ENCODE results near the gene SLC22A31. TPM values are rescaled to one million over a fixed set of nuclear protein-coding genes. Genes with fewer than 3 reads are reported as not detected.

SLC22A31 gene
- polyA plus RNA-seq, 1 of the 3 experiments (the other 2 are of a cell fraction), result 0.07 TPM

DNA sequence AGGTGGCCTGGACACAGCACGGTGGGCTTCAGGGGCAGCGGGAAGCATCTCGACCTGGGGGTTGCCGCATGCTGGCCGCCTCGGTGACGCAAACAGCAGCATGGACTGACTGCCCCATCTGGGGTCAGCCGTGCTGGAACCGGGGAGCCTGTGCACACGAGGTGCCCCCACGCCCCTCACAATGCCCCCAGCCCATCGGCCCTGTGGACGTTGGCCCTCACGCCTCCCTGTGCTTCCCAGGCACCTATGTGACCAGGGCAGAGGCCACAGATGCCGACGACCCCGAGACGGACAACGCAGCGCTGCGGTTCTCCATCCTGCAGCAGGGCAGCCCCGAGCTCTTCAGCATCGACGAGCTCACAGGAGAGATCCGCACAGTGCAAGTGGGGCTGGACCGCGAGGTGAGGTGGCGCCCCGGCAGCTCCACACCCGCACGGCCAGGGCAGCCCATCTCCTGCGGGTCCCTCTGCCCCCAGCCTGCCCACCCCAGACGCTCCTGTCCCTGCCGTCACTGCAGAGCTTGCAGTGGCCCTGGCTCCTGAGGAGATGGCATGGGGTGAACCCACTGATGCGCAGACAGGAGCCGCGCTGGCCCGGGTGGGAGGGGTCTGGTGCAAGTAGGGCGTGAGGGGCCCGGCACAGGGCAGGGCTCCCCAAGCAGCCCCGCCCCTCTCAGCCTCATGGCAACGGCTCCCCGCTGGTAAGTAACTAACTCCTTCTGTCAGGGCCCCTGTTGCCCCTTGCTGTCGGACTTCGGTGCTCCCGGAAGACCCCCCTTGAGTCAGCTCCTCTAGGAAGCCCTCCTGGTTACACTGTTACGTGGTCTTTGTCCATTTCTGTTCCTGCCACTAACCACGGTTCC, 15.2 kb downstream of the SLC22A31 start:
- Histone ChIP-seq H3K4me1 (ENCODE audit: control insufficient read depth in 1 of 2, insufficient read depth in 2 of 2, low read depth in 1 of 2, low read length in 1 of 2) (no peaks in the 10 kb centered on the region), H4K20me1 (ENCODE audit: insufficient read depth) (peaks cover 10% of the 10 kb centered on the region; the same call in 1 of the 2 replicates), H3K9me2 (no peaks in the 10 kb centered on the region), H3K4me3 (ENCODE audit: low read depth in 2 of 2, low read length in 1 of 2) (no peak overlapping the region), H3K36me3 (replicated peaks in 1 of 2; ENCODE audit: control insufficient read depth in 1 of 2, insufficient read depth in 2 of 2, low read length in 1 of 2) (no peaks in the 10 kb centered on the region), H3F3A (replicated peaks; ENCODE audit: insufficient read depth) (peaks cover 19% of the 10 kb centered on the region), H2AFZ (ENCODE audit: low read depth) (no peak overlapping the region), H3K79me2 (ENCODE audit: insufficient read depth) (no peaks in the 10 kb centered on the region), H3K9me3 (no peaks in the 10 kb centered on the region), H3K27ac (ENCODE audit: low read depth in 2 of 2, low read length in 1 of 2) (no peak overlapping the region), H3K27me3 (ENCODE audit: insufficient read depth) (peaks cover 53% of the 10 kb centered on the region), H3K9ac (no peak overlapping the region), H3K4me2 (no peak overlapping the region)
- WGBS (ENCODE audit: low lambda C conversion rate), result 27% methylated on average over 22 of the region's 48 CpGs
- TF ChIP-seq, protein P1, sequence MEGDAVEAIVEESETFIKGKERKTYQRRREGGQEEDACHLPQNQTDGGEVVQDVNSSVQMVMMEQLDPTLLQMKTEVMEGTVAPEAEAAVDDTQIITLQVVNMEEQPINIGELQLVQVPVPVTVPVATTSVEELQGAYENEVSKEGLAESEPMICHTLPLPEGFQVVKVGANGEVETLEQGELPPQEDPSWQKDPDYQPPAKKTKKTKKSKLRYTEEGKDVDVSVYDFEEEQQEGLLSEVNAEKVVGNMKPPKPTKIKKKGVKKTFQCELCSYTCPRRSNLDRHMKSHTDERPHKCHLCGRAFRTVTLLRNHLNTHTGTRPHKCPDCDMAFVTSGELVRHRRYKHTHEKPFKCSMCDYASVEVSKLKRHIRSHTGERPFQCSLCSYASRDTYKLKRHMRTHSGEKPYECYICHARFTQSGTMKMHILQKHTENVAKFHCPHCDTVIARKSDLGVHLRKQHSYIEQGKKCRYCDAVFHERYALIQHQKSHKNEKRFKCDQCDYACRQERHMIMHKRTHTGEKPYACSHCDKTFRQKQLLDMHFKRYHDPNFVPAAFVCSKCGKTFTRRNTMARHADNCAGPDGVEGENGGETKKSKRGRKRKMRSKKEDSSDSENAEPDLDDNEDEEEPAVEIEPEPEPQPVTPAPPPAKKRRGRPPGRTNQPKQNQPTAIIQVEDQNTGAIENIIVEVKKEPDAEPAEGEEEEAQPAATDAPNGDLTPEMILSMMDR (IDR thresholded peaks at IDR 0.05), result no peak
- TF ChIP-seq SIN3A (IDR thresholded peaks at IDR 0.05; ENCODE audit: borderline replicate concordance, low read depth, low read length), result no peak
- no peak for TF ChIP-seq RCOR1 (IDR thresholded peaks at IDR 0.05; ENCODE audit: low read length)
- TF ChIP-seq, protein P2, sequence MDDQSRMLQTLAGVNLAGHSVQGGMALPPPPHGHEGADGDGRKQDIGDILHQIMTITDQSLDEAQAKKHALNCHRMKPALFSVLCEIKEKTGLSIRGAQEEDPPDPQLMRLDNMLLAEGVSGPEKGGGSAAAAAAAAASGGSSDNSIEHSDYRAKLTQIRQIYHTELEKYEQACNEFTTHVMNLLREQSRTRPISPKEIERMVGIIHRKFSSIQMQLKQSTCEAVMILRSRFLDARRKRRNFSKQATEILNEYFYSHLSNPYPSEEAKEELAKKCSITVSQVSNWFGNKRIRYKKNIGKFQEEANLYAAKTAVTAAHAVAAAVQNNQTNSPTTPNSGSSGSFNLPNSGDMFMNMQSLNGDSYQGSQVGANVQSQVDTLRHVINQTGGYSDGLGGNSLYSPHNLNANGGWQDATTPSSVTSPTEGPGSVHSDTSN (IDR thresholded peaks at IDR 0.05), result no peak
- TF ChIP-seq FOXJ3 (CRISPR knock-in tag; IDR thresholded peaks at IDR 0.05), result no peak
- no peak for TF ChIP-seq TEAD4 (IDR thresholded peaks at IDR 0.05; ENCODE audit: borderline replicate concordance, insufficient read depth)
- TF ChIP-seq, protein P3, sequence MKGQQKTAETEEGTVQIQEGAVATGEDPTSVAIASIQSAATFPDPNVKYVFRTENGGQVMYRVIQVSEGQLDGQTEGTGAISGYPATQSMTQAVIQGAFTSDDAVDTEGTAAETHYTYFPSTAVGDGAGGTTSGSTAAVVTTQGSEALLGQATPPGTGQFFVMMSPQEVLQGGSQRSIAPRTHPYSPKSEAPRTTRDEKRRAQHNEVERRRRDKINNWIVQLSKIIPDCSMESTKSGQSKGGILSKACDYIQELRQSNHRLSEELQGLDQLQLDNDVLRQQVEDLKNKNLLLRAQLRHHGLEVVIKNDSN (IDR thresholded peaks at IDR 0.05; ENCODE audit: borderline replicate concordance, low read depth), result no peak
- TF ChIP-seq POLR2AphosphoS5 (IDR thresholded peaks at IDR 0.05; ENCODE audit: low read depth, low read length), result no peak
- DNase-seq, result no peak
- CTCF ChIA-PET, result interaction anchor here (0.6 to 1.7 kb wide), 6 partner anchors 16 to 430 kb away, joined by 3 to 4 read pairs (median 3); partner anchors contain the start of genes GALNS and TRAPPC2L
- POLR2A ChIA-PET, result no interaction called here

DNA sequence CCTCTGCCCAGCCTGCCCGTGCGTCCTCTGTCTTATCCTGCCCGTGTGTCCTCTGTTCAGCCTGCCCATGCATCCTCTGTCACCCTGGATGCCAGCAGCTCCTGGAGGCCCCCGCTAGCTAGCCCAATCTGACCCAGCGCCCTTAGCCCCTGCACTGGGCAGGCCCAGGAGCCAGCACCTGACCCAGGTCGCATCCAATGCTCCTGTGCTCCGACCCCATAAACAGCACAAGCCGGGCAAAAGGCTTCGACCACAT, 15.7 kb downstream of the SLC22A31 start:
- DNase-seq, result no peak
- H4K20me1 ChIP-seq (ENCODE audit: insufficient read depth), result peaks cover 10% of the 10 kb centered on the region; the same call in 1 of the 2 replicates
- no peaks in the 10 kb centered on the region for H3K9me3 ChIP-seq
- H3F3A ChIP-seq (replicated peaks; ENCODE audit: insufficient read depth), result peaks cover 19% of the 10 kb centered on the region
- no peaks in the 10 kb centered on the region for H3K9me2 ChIP-seq
- no peaks in the 10 kb centered on the region for H3K36me3 ChIP-seq (replicated peaks in 1 of 2; ENCODE audit: control insufficient read depth in 1 of 2, insufficient read depth in 2 of 2, low read length in 1 of 2)
- H2AFZ ChIP-seq (ENCODE audit: low read depth), result no peak overlapping the region
- no peak overlapping the region for H3K4me2 ChIP-seq
- no peaks in the 10 kb centered on the region for H3K79me2 ChIP-seq (ENCODE audit: insufficient read depth)
- POLR2A ChIA-PET, result no interaction called here
- peaks cover 53% of the 10 kb centered on the region for H3K27me3 ChIP-seq (ENCODE audit: insufficient read depth)
- H3K4me1 ChIP-seq (ENCODE audit: control insufficient read depth in 1 of 2, insufficient read depth in 2 of 2, low read depth in 1 of 2, low read length in 1 of 2), result no peaks in the 10 kb centered on the region
- TF ChIP-seq SIN3A (IDR thresholded peaks at IDR 0.05; ENCODE audit: borderline replicate concordance, low read depth, low read length), result no peak
- no peak for TF ChIP-seq EP300 (IDR thresholded peaks at IDR 0.05; ENCODE audit: borderline replicate concordance in 1 of 2, low read depth in 1 of 2, low read length in 1 of 2)
- TF ChIP-seq RCOR1 (IDR thresholded peaks at IDR 0.05; ENCODE audit: low read length), result no peak
- TF ChIP-seq, protein P3 (IDR thresholded peaks at IDR 0.05; ENCODE audit: borderline replicate concordance, low read depth), result no peak
- no peak for TF ChIP-seq RXRA (IDR thresholded peaks at IDR 0.05; ENCODE audit: borderline replicate concordance, low read depth)
- no peak for TF ChIP-seq NRF1 (IDR thresholded peaks at IDR 0.05; ENCODE audit: low read depth, low read length)
- TF ChIP-seq EZH2phosphoT487 (IDR thresholded peaks at IDR 0.05; ENCODE audit: borderline replicate concordance, low read depth), result no peak
- no peak for TF ChIP-seq CHD2 (IDR thresholded peaks at IDR 0.05; ENCODE audit: low read length, partially characterized antibody)
- TF ChIP-seq, protein P4, sequence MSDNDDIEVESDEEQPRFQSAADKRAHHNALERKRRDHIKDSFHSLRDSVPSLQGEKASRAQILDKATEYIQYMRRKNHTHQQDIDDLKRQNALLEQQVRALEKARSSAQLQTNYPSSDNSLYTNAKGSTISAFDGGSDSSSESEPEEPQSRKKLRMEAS (IDR thresholded peaks at IDR 0.05; ENCODE audit: low read depth), result no peak
- TF ChIP-seq FOXJ3 (CRISPR knock-in tag; IDR thresholded peaks at IDR 0.05), result no peak
- TF ChIP-seq TAF1 (IDR thresholded peaks at IDR 0.05; ENCODE audit: borderline replicate concordance, low read depth, low read length), result no peak
- no peak for TF ChIP-seq SMC3 (IDR thresholded peaks at IDR 0.05; ENCODE audit: low read depth, low read length)
- CTCF ChIA-PET, result interaction anchor here (0.6 to 1.7 kb wide), 5 partner anchors 17 to 429 kb away, joined by 3 to 4 read pairs (median 3); partner anchors contain the start of genes GALNS and TRAPPC2L
- no peak overlapping the region for H3K27ac ChIP-seq (ENCODE audit: low read depth in 2 of 2, low read length in 1 of 2)
- no peak overlapping the region for H3K4me3 ChIP-seq (ENCODE audit: low read depth in 2 of 2, low read length in 1 of 2)
- WGBS (ENCODE audit: low lambda C conversion rate), result 32% methylated on average over 7 of the region's 9 CpGs
- H3K9ac ChIP-seq, result no peak overlapping the region

Measured in SK-N-SH (cell line).